Measurements from ENCODE around the gene HEATR1.
"Not testable (repeated sequence)": the region's sequence is repeated elsewhere in the genome, so short reads cannot be mapped to it uniquely, and the experiment has no call there.

HEATR1 gene

GRCh38 chr1:236581528-236581927 lies 22.8 kb downstream of the HEATR1 start:
- DNase-seq (ENCODE audit: low read depth) = no peak

- DNase-seq (ENCODE audit: low read depth) = not testable (repeated sequence)
These were observed 23.9 kb downstream of the HEATR1 start for GRCh38 chr1:236580404-236580803.

- DNase-seq (ENCODE audit: low read depth) = no peak
These were observed 25.7 kb downstream of the HEATR1 start for GRCh38 chr1:236578661-236579060.

- DNase-seq (ENCODE audit: low read depth) = not testable (repeated sequence)
These were observed 27.3 kb downstream of the HEATR1 start for GRCh38 chr1:236577041-236577440.

DNA sequence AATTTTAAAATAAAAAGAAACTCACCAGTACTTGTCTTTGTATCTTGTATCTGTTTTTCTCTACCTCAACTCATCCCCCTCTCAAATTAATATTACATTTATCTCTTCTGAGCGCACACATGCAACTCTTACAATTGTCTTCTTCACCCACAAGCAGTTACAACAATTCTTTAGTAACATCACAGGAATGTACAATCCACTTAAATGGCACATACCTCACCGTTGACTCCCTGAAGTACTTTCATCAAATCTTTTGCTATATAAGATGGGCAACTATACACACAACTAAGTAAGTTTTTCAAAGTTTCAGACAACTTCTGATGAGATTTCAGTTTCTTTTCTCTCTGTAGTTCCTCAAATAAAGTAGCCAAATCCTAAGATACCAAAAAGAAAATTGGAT lies 28.3 kb downstream of the HEATR1 start:
- DNase-seq (ENCODE audit: low read depth) = no peak

DNA sequence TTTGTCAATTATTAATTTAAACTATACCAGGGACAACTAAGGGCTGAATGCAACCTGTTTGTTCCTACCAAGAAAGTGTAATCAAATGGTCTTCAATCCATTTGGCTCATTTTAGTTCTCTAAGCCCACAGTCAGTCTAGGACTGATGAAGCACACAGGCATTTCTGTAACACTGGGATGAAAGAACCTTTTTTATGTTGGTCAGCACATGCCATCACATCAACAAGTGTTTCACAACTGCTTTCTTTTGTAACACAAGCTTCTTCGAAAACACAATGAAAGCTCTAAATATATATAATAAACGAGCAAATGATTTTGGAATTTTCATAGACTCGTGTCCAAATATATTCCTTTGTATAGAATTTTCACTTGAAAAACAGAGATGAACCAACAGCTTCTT lies 28.8 kb downstream of the HEATR1 start:
- DNase-seq (ENCODE audit: low read depth) = no peak

DNA sequence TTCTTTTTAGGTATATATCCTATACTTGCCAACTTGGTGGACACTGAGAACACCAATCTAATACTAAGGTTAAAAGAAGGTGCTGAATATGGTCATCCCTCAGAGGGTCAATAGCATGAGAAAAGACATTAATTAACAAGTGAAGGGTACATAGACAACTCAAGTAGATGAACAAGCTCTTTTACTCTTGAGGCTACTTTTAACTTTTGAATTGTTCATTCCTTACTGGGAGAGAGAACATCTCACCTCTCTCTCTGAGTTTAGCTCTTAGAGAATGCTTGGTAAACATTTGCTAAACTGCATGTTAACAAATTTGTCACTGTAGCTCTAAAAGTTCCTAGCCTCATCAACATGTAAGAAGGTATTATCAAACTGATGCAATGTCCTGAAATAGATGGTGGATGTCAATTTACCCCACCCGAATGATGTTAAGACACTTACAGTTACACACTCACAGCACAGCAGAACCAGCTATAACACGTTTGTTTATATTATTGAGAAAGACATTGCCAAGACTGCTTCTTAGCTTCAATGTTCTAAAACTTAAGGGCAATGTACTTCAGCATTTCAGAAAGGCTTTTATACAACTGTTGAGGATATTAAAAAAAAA lies 35.9 kb downstream of the HEATR1 start:
- no peak for DNase-seq (ENCODE audit: low read depth)

- no peak for DNase-seq (ENCODE audit: low read depth)
These were observed 38.8 kb downstream of the HEATR1 start for GRCh38 chr1:236565530-236565929.

GRCh38 chr1:236561976-236562375 lies 42.3 kb downstream of the HEATR1 start:
- DNase-seq (ENCODE audit: low read depth) = no peak

GRCh38 chr1:236560213-236560771 lies 44.0 kb downstream of the HEATR1 start:
- no peak for DNase-seq (ENCODE audit: low read depth)

GRCh38 chr1:236558846-236559245 lies 45.5 kb downstream of the HEATR1 start:
- no peak for DNase-seq (ENCODE audit: low read depth)

GRCh38 chr1:236558081-236558480 lies 46.2 kb downstream of the HEATR1 start:
- DNase-seq (ENCODE audit: low read depth) = no peak

DNA sequence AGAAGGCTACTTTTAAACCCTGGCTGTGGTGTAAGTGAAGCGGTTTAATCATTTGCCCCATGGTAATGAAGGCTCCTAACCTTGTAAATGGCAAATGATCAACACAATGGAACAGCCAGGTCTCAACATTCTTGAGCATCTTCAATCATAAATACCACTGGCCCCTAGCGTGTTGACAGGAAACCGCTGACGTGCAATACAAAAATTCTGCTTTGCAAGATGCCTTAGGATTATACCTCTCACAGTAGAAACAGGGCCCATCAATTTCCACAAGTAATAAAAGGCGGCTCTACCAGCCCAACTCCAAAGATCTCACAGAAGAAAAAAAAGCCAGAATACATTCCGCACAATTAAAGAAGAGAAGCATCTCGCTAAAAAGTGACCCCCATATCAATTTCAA lies 47.7 kb downstream of the HEATR1 start:
- DNase-seq (ENCODE audit: low read depth) = no peak

DNA sequence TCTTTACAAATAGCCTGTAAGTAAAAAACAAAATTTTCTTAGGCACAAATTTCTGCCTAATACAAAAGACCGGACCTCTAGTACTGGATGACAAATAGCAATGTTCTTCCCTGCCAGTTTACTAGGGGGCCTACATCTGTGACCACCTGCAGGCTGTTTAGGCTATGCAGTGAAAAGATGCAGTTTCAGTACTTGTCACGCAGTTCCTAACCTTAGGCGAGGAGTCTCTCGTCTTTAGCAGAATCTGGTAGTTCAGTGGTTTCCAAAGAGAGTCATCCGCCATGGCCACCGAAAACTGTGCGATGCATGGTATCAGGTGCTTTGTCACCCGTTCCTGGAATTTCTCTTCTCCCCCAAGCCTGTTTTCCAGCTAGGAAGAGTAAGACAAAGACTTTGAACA lies 50.9 kb downstream of the HEATR1 start:
- DNase-seq (ENCODE audit: low read depth) = no peak

DNA sequence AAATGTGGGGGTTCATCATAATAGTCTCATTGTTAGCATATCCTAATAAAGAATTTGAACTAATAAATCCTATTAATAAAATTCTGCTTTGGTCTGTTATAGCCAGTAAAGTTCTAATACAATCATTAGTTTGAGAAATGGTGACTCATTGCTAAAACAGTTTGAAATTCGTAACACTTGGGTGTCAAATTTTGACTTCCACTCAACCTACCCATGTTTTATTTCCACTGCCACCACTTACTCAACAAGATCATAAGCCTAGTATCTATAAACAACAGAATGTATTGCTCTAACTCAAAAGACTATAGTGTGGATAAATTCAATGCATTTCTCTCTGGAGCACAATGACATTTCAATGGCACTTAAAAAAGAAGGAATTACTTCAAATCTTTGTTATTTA lies 51.4 kb downstream of the HEATR1 start:
- no peak for DNase-seq (ENCODE audit: low read depth)

- DNase-seq (ENCODE audit: low read depth) = no peak
These were observed 52.2 kb downstream of the HEATR1 start for GRCh38 chr1:236552096-236552495.

- DNase-seq (ENCODE audit: low read depth) = no peak
These were observed 53.1 kb downstream of the HEATR1 start for GRCh38 chr1:236550961-236551851.

GRCh38 chr1:236548452-236548851 lies 55.9 kb downstream of the HEATR1 start:
- DNase-seq (ENCODE audit: low read depth) = no peak

GRCh38 chr1:236545621-236546169 lies 58.6 kb downstream of the HEATR1 start:
- no peak for DNase-seq (ENCODE audit: low read depth)

DNA sequence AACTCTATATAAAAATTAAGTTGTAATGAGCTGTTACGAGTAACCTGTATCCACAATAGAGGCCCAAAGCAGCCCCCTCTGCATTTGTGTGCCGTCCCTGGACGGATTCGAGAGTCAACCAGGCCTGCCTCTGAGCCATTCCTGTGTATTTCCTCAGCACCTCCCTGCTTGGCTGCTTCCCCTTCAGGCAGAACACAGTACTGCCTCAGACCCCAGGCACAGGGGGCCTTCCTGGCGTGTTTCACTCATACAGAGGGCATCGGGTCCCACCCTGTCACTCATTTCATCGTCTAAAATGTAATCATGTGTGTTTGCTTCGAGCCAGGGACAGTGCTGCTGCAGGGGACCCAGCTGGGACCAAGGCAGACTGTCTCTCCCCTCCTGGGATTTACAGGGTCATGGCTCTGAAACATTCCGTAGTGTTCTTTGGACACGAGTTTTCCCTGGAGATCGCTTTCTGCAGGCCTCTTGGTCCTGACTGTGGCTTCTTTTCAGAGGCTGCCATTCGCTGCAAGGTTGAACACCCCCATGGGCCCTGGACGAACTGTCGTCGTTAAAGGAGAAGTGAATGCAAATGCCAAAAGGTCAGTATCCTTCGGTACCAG lies 61.1 kb downstream of the HEATR1 start:
- DNase-seq (ENCODE audit: low read depth) = no peak

DNA sequence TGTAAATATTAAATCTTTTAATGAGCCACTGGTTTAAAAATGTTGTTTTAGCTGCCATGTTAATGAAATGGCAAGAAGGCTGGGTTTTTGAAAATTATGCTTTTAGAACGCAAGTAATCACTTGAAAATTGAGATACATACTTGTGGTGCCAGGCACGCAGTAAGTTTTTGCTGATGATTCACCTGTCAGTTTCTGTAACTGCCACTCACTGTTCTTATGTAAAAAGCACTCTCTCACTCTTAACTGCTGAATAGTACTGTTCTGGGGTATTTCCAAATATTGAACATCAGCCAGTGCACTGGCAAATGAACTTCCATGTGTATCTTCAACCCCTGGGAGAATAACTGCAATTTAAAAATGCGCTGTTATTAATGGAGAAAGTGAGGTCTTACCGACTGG lies 62.6 kb downstream of the HEATR1 start:
- no peak for DNase-seq (ENCODE audit: low read depth)

DNA sequence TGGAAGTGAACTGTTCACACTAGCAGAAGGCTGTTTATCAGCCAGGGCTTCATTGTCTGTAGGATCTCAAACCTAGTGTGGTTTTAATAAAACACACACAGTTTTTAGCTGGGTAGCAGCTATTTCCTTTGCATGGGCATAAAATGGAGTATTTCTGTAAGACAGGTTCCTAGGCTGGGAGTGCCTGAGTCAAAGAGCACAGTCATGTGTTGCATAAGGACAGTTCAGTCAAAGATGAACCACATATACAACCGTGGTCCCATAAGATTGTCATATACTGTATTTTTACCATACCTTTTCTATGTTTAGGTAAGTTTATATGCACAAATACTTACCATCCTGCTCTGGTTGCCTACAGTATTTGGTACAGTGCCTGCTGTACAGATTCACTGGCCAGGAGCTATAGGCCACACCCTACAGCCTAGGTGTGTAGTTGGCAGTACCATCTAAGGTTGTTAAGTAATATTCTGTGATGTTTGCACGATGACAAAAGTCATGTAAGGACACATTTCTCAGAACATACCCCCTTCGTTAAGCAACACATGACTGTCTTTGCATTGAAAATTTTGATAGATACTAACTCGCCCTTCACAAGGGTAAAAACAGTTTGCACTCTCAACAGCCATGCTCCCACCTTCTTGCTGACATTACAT lies 63.4 kb downstream of the HEATR1 start:
- no peak for DNase-seq (ENCODE audit: low read depth)

Measured in activated gamma-delta T cell treated with anti-CD3 and anti-CD28 coated beads, Interleukin-2, amount 50 U/mL, for 16 hours (primary cell).